HG02840 (cell line): ENCODE measurements around the gene BCAR3.

Experiments used
- ATAC-seq: cut with Tn5 transposase; IDR thresholded peaks from one replicate; pipeline ENCODE4 v1.9.1; 2021; ENCODE audit warnings: mild to moderate bottlenecking, moderate library complexity, moderate number of reproducible peaks; ENCODE audit not compliant: unreplicated experiment, low FRiP score

BCAR3 gene

GRCh38 chr1:93648656-93649055, 33.0 kb downstream of the BCAR3 start:
- no peak for ATAC-seq

- ATAC-seq = no peak
Measured at GRCh38 chr1:93641527-93641926, 40.1 kb downstream of the BCAR3 start.

- no peak for ATAC-seq
Measured at GRCh38 chr1:93640656-93641440, 40.8 kb downstream of the BCAR3 start.

GRCh38 chr1:93638981-93639380, 42.7 kb downstream of the BCAR3 start:
- no peak for ATAC-seq

GRCh38 chr1:93638307-93638847, 43.3 kb downstream of the BCAR3 start:
- no peak for ATAC-seq

GRCh38 chr1:93636712-93637111, 44.9 kb downstream of the BCAR3 start:
- no peak for ATAC-seq

- ATAC-seq = no peak
Measured at GRCh38 chr1:93635614-93636543, 45.8 kb downstream of the BCAR3 start.

- no peak for ATAC-seq
Measured at GRCh38 chr1:93633313-93633712, 48.3 kb downstream of the BCAR3 start.

GRCh38 chr1:93631626-93632365, 49.8 kb downstream of the BCAR3 start:
- no peak for ATAC-seq

GRCh38 chr1:93630168-93630567, 51.5 kb downstream of the BCAR3 start:
- no peak for ATAC-seq

- no peak for ATAC-seq
Measured at GRCh38 chr1:93629101-93630059, 52.3 kb downstream of the BCAR3 start.

GRCh38 chr1:93628681-93629080, 53.0 kb downstream of the BCAR3 start:
- ATAC-seq = no peak

- no peak for ATAC-seq
Measured at GRCh38 chr1:93625582-93626327, 55.9 kb downstream of the BCAR3 start.

- ATAC-seq = no peak
Measured at GRCh38 chr1:93623875-93624274, 57.8 kb downstream of the BCAR3 start.

- ATAC-seq = no peak
Measured at GRCh38 chr1:93623436-93623835, 58.2 kb downstream of the BCAR3 start.

GRCh38 chr1:93621246-93621645, 60.4 kb downstream of the BCAR3 start:
- ATAC-seq = no peak

GRCh38 chr1:93620841-93621210, 60.8 kb downstream of the BCAR3 start:
- no peak for ATAC-seq

- ATAC-seq = no peak
Measured at GRCh38 chr1:93620172-93620840, 61.3 kb downstream of the BCAR3 start.
